Thoracic aorta (tissue), 2 donors: ENCODE results near the gene CMTM5. TPM values are rescaled to one million over a fixed set of nuclear protein-coding genes. Genes with fewer than 3 reads are reported as not detected.

Source experiments
- ATAC-seq: fragments of 150-250 bp; one replicate; pipeline ENCODE4 v1.8.0; 2017; ENCODE audit warnings: low read depth; ENCODE audit not compliant: insufficient number of reproducible peaks, low FRiP score
- DNase-seq: peaks from one replicate; pipeline ENCODE4 v3.0.0-alpha.2; 2020; ENCODE audit warnings: low spot score
- H3K27ac ChIP-seq, 2 donors: fragments of 200-600 bp; sonication (generic); 1 replicate in 1 of 2; 2 replicates in 1 of 2; pipeline ENCODE4 v1.5.1; 2016; ENCODE audit warnings: mild to moderate bottlenecking in 2 of 2, moderate library complexity in 2 of 2
- H3K27me3 ChIP-seq: fragments of 200-600 bp; sonication (generic); replicated peaks from 2 replicates; pipeline ENCODE4 v1.6.0; 2016; ENCODE audit warnings: mild to moderate bottlenecking; ENCODE audit not compliant: insufficient read depth
- H3K36me3 ChIP-seq: fragments of 200-600 bp; sonication (generic); one replicate; pipeline ENCODE4 v1.5.1; 2016
- H3K4me1 ChIP-seq, 2 donors: fragments of 200-600 bp; sonication (generic); 1 replicate in 1 of 2; 2 replicates in 1 of 2; pipeline versions ENCODE4 v1.5.1 to v1.6.0; 2016; ENCODE audit warnings: low read depth in 2 of 2, mild to moderate bottlenecking in 1 of 2; ENCODE audit not compliant: control insufficient read depth in 1 of 2
- H3K4me3 ChIP-seq: fragments of 200-600 bp; sonication (generic); 2 replicates; pipeline ENCODE4 v1.5.1; 2016; ENCODE audit warnings: mild to moderate bottlenecking
- H3K9me3 ChIP-seq: fragments of 200-600 bp; sonication (generic); 2 replicates; pipeline ENCODE4 v1.5.1; 2016
- CTCF ChIP-seq: fragments of 200-600 bp; sonication (generic); IDR thresholded peaks from one replicate; pipeline ENCODE4 v1.5.1; 2019; ENCODE audit warnings: antibody characterized with exemption
- total RNA-seq, 2 donors: library from RNA; depleted of rRNA; stranded (reverse); fragments of >200 nt; gene quantifications; one replicate each; pipeline versions ENCODE4 v1.1.0 to v1.2.3, GENCODE V29; 2016

The CMTM5 gene
- total RNA-seq, 2 donors from 2014 or later: 2.6 TPM; not detected in 1

- Histone ChIP-seq H3K4me1 (no peaks in the 10 kb centered on the region), H3K36me3 (no peaks in the 10 kb centered on the region), H3K9me3 (no peaks in the 10 kb centered on the region), H3K4me3 (no peak overlapping the region), H3K27me3 (no peaks in the 10 kb centered on the region), H3K27ac (no peak overlapping the region)
- ATAC-seq: no peak
- no peak for TF ChIP-seq CTCF
- DNase-seq: no peak
Measured at GRCh38 chr14:23344481-23344880, 32.4 kb upstream of the CMTM5 start.

GRCh38 chr14:23345987-23346692 lies 30.7 kb upstream of the CMTM5 start:
- Histone ChIP-seq H3K27ac (no peak overlapping the region), H3K36me3 (no peaks in the 10 kb centered on the region), H3K9me3 (no peaks in the 10 kb centered on the region), H3K4me3 (no peak overlapping the region), H3K4me1 (no peaks in the 10 kb centered on the region), H3K27me3 (no peaks in the 10 kb centered on the region)
- ATAC-seq (no peak), DNase-seq (no peak)
- no peak for TF ChIP-seq CTCF

DNA sequence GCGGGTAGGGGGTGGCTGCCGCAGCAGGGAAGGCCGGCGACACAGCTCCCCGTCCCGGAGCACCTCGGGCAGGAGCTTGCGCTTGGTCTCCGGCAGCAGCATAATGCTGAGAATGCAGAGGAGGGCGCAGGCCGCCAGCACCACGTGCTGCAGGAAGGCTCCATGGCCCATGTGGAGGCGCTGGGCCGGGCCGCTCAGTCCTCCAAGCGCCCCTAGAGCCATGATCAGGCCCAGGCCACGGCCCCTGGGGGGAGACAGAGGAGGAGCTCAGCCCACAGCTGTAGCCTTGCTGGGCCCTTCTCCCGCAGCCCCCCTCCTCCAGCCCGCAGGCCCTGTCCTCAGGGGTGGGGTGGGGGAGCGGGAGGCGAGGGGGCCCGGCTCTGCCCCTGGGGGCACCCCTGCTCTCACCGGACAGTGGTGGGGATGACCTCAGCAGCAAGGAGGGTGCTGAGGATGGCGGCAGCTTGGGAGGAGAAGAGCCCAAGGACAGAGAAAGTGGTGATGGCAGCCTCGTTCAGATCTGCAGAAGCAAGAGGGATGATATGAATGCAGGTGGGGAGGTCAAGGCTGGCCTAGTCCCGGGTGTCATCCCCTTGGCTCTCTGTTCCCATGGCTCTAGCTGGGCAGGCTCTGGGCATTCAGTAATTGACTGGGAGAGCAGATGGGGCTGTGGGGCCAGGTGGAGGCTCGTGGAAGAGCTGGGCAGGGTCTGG lies 30.0 kb upstream of the CMTM5 start:
- no peaks in the 10 kb centered on the region for H3K36me3 ChIP-seq
- no peaks in the 10 kb centered on the region for H3K27me3 ChIP-seq
- no peak overlapping the region for H3K4me3 ChIP-seq
- ATAC-seq (no peak), DNase-seq (no peak)
- H3K9me3 ChIP-seq: no peaks in the 10 kb centered on the region
- no peak for TF ChIP-seq CTCF
- H3K4me1 ChIP-seq: peaks cover 3 to 7% of the 10 kb centered on the region in 2 donors
- no peak overlapping the region for H3K27ac ChIP-seq

DNA sequence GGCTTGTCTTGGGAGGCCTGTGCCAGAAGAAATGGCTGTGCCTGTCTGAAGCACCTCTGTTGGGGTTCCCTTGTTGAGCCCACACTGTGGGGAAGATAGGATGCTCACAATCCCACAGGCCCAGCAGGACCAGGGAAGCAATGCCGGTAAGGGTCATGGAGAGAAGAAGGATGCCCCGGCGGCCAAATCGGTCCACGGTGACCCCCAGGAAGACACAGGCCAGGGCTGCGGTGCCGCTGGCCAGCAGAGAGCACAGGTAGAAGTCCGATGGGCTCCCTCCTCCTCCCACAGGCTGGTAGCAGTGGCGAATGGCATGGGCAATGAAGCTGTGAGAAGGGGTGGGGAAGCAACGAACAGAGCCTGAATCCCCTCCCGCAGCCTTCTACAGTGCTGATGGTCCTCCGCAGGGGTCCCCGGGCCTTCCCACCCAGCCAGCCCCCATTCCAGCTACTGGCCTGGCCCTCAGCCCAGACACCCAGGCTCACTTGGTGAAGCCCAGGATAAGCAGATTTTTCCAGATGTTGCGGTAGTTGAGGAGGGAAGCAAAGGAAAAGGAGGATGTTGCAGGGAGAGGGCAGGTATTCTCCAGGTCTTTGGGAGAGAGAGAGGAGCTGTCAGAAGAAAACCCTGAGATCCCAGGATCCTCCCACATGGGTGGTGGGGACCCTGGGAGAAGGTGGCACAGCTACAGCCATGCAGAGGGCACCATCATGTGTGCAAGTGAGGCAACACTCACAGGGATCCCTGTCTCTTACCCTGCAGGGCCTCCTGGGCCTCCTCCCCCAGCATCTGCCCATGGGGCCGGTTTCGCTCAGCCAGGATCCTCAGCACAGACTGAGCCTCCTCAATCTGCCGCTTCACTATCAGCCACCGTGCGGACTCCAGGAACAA lies 29.2 kb upstream of the CMTM5 start:
- Histone ChIP-seq H3K36me3 (no peaks in the 10 kb centered on the region), H3K4me3 (no peak overlapping the region), H3K27ac (no peak overlapping the region), H3K27me3 (no peaks in the 10 kb centered on the region), H3K4me1 (peaks cover 3 to 9% of the 10 kb centered on the region in 2 donors), H3K9me3 (no peaks in the 10 kb centered on the region)
- no peak for TF ChIP-seq CTCF
- ATAC-seq: no peak
- no peak for DNase-seq

DNA sequence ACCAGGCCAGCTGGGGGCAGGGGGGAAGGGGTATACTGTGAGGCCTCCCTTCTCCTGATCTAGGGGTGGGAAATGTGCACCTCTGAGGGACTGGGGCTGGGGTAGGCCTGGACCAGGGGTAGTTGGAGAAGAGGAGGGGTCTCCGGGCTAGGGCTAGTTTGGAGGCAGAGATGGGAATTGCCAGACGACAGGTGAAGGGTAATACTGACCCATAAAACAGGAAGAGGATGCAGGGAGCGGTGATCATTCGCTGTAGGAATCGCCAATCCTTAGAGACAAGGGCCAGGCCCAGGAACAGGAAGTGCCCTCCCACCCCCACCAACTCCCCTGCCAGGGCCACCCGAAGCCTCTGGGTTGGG lies 28.6 kb upstream of the CMTM5 start:
- TF ChIP-seq CTCF: no peak
- Histone ChIP-seq H3K4me1 (peaks cover 3 to 9% of the 10 kb centered on the region in 2 donors), H3K36me3 (no peaks in the 10 kb centered on the region), H3K4me3 (no peak overlapping the region), H3K27ac (no peak overlapping the region), H3K27me3 (no peaks in the 10 kb centered on the region), H3K9me3 (no peaks in the 10 kb centered on the region)
- DNase-seq (no peak), ATAC-seq (no peak)
